ENCODE results near the gene REX1BD.
"Not testable (repeated sequence)": the region's sequence is repeated elsewhere in the genome, so short reads cannot be mapped to it uniquely, and the experiment has no call there.

The REX1BD gene

GRCh38 chr19:18588611-18589379 is at the start of gene REX1BD:
REX1BD (plus strand) TSS chr19:18588798; CDS start chr19:18588802, 4 bp downstream.
- peak; percentile 72 for DNase-seq (ENCODE audit: low read depth)

- DNase-seq (ENCODE audit: low read depth) = no peak
Observed at GRCh38 chr19:18539372-18539771, 49.2 kb upstream of the REX1BD start.

GRCh38 chr19:18540200-18540599 is 48.4 kb upstream of the REX1BD start:
- not testable (repeated sequence) for DNase-seq (ENCODE audit: low read depth)

GRCh38 chr19:18541258-18541991 is 47.2 kb upstream of the REX1BD start:
- no peak for DNase-seq (ENCODE audit: low read depth)

GRCh38 chr19:18541992-18542940 is 46.3 kb upstream of the REX1BD start:
- DNase-seq (ENCODE audit: low read depth) = no peak

- peak; percentile 91 for DNase-seq (ENCODE audit: low read depth)
Observed at GRCh38 chr19:18542941-18543813, 45.4 kb upstream of the REX1BD start, which contains the start of gene FKBP8. FKBP8 (minus strand) TSS chr19:18543573; CDS start chr19:18541970, 1,603 bp downstream.

GRCh38 chr19:18543814-18544475 is 44.7 kb upstream of the REX1BD start:
- peak; percentile 33 for DNase-seq (ENCODE audit: low read depth)

- no peak for DNase-seq (ENCODE audit: low read depth)
Observed at GRCh38 chr19:18551631-18552030, 37.0 kb upstream of the REX1BD start.

- peak; percentile 96 for DNase-seq (ENCODE audit: low read depth)
Observed at GRCh38 chr19:18557411-18558201, 31.0 kb upstream of the REX1BD start, which contains the start of gene KXD1. KXD1 (plus strand) TSS chr19:18557870; CDS start chr19:18562057, 4,187 bp downstream.

GRCh38 chr19:18558202-18558555 is 30.4 kb upstream of the REX1BD start:
- no peak for DNase-seq (ENCODE audit: low read depth)

GRCh38 chr19:18558604-18559003 is 30.0 kb upstream of the REX1BD start:
- DNase-seq (ENCODE audit: low read depth) = no peak

GRCh38 chr19:18559685-18560084 is 28.9 kb upstream of the REX1BD start:
- DNase-seq (ENCODE audit: low read depth) = no peak

- no peak for DNase-seq (ENCODE audit: low read depth)
Observed at GRCh38 chr19:18562086-18562485, 26.5 kb upstream of the REX1BD start.

- DNase-seq (ENCODE audit: low read depth) = no peak
Observed at GRCh38 chr19:18566953-18567352, 21.6 kb upstream of the REX1BD start.

- no peak for DNase-seq (ENCODE audit: low read depth)
Observed at GRCh38 chr19:18568367-18568766, 20.2 kb upstream of the REX1BD start.

GRCh38 chr19:18571564-18572344 is 16.8 kb upstream of the REX1BD start, which contains the start of gene UBA52:
UBA52 (plus strand) TSS chr19:18571857; CDS start chr19:18573301, 1,444 bp downstream.
- peak; percentile 97 for DNase-seq (ENCODE audit: low read depth)

GRCh38 chr19:18574691-18575291 is 13.8 kb upstream of the REX1BD start:
- DNase-seq (ENCODE audit: low read depth) = no peak

- no peak for DNase-seq (ENCODE audit: low read depth)
Observed at GRCh38 chr19:18576383-18576782, 12.2 kb upstream of the REX1BD start.
